HG03025 (cell line): ENCODE measurements around the gene ATG10.
"Not testable (repeated sequence)": the region's sequence is repeated elsewhere in the genome, so short reads cannot be mapped to it uniquely, and the experiment has no call there.

ENCODE experiments used
- ATAC-seq: cut with Tn5 transposase; IDR thresholded peaks from one replicate; pipeline ENCODE4 v1.9.1; 2021; ENCODE audit warnings: mild to moderate bottlenecking, moderate library complexity; ENCODE audit not compliant: unreplicated experiment, low FRiP score

The ATG10 gene

GRCh38 chr5:82045554-82046275 is 73.9 kb downstream of the ATG10 start:
- no peak for ATAC-seq

GRCh38 chr5:82046276-82046647 is 74.4 kb downstream of the ATG10 start:
- no peak for ATAC-seq

- no peak for ATAC-seq
These were observed 79.1 kb downstream of the ATG10 start for GRCh38 chr5:82050955-82051354.

- ATAC-seq, result no peak
These were observed 82.3 kb downstream of the ATG10 start for GRCh38 chr5:82054004-82054710.

GRCh38 chr5:82057051-82057450 is 85.2 kb downstream of the ATG10 start:
- ATAC-seq, result no peak

- ATAC-seq, result no peak
These were observed 86.9 kb downstream of the ATG10 start for GRCh38 chr5:82058710-82059109.

GRCh38 chr5:82066791-82067190 is 95.0 kb downstream of the ATG10 start:
- ATAC-seq, result no peak

GRCh38 chr5:82068042-82068441 is 96.2 kb downstream of the ATG10 start:
- not testable (repeated sequence) for ATAC-seq

GRCh38 chr5:82068723-82069122 is 96.9 kb downstream of the ATG10 start:
- no peak for ATAC-seq

GRCh38 chr5:82072138-82072537 is 100.3 kb downstream of the ATG10 start:
- no peak for ATAC-seq

- no peak for ATAC-seq
These were observed 101.4 kb downstream of the ATG10 start for GRCh38 chr5:82073179-82073578.

- no peak for ATAC-seq
These were observed 103.1 kb downstream of the ATG10 start for GRCh38 chr5:82074950-82075349.

GRCh38 chr5:82077496-82077895 is 105.7 kb downstream of the ATG10 start:
- ATAC-seq, result no peak

GRCh38 chr5:82091617-82092016 is 119.8 kb downstream of the ATG10 start:
- ATAC-seq, result no peak

- no peak for ATAC-seq
These were observed 123.7 kb downstream of the ATG10 start for GRCh38 chr5:82095536-82095935.

- no peak for ATAC-seq
These were observed 124.4 kb downstream of the ATG10 start for GRCh38 chr5:82096249-82096648.

- peak; percentile 85 for ATAC-seq
These were observed 128.7 kb downstream of the ATG10 start for GRCh38 chr5:82100303-82101077.

- no peak for ATAC-seq
These were observed 133.0 kb downstream of the ATG10 start for GRCh38 chr5:82104872-82105271.

- ATAC-seq, result no peak
These were observed 133.6 kb downstream of the ATG10 start for GRCh38 chr5:82105457-82105856.

GRCh38 chr5:82106207-82106606 is 134.4 kb downstream of the ATG10 start:
- ATAC-seq, result no peak

- ATAC-seq, result no peak
These were observed 134.9 kb downstream of the ATG10 start for GRCh38 chr5:82106756-82107155.
